Stimulated activated naive CD4-positive, alpha-beta T cell treated with Interleukin-2 at 50 U/mL for 16 hours (primary cell): Measurements from ENCODE around the gene ZFP90.
"Not testable (repeated sequence)": the region's sequence is repeated elsewhere in the genome, so short reads cannot be mapped to it uniquely, and the experiment has no call there.

Experiments
- DNase-seq: peaks from one replicate; lab custom pipeline; 2025; lab: John Stamatoyannopoulos, UW

Gene ZFP90

DNA sequence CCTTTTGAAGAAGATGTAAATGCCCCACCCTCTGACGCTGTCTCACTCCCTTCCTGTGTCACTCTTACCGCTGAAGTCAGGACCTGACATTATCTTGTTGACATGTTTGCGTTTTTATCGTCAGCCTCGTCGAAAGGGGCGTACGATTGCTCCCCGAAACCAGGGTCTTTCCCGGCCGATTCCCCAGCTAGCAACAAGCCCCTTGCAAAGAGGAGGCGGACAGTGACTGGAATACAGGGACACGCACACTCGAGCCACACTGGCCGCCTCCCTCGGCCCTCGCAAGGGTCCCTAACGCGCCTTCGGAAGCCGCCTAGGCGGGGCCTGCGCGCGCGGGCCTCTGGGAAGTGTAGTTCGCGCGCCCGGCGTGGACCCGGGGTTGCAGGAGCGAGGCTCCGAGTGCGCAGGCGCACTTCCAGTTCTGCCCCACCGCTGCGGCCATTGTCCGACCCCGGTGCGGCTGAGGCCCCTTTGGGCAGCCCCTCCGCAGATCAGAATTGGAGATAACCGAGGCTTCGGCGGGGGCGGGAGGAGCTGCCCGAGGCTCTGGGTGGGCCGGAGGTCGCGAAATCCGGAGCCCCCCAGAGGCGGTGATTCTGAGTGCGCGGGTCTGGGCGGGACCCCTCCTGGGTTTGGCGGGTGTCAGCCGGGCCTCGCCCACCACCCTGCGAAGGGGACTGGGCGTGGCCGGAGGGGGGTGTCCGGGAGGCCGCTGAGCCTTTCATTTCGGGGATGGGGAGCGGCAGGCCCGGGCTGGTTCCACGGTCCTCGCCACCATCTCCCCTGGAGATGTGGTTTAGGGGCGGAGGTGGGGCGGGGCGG is at the start of gene ZFP90:
Gene ZFP90 (plus strand): TSS at position 412 of the 822 bp plus-strand sequence. CDS start 502 bp downstream, outside the sequence.
- DNase-seq: peak; percentile 78

DNA sequence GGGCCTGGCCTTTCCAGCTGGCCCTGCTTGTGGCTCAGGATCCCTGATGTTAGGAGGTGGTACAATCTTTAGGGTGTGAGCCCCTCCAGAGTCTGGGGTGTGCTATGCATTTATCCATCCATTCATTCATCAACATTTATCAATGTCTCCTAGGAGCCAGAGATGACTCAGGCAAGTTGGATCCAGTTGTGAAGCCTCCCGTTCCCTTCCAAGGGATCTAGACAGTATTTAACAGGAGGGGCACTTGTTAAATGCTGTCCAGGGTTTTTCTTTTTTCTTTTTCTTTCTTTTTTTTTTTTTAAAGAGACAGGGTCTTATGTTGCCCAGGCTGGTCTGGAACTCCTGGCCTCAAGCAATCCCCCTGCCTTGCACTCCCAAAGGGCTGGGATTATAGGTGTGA is 48.7 kb upstream of the ZFP90 start:
- DNase-seq: no peak

DNA sequence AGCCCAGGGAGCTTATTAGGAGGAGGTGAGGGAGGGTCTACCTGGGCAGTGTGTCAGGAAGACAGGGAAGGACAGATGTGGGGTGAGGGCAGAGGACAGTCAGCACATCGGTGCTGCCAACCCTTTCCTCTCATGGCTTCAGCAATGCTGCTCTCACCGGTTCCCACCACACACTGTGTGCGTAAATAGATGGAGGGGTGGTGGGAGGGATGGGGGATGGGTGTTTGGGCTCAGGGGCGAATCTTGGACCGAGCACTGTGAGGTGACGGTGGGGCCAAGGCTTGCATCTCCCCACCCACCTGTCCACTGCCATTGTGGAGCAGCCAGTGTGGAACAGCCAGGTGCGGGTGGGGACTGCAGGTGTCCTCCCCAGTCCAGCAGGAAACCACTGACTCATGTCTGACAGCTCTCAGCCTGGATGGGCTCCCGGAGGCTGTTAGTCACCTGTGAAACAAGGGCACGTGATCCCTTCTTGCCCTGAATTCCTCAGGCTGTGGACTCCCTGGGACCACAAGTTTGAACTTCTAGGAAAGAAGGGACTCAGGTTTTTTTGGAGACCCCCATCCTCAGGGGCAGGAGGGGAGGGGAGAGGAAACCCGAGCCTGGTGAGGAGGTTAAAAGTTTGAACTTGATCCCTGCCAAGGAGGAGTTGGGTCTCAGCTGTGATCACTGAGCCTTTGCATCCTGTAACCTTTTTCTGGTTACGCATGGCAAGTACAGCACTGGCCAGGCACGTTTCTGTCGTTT is 48.1 kb upstream of the ZFP90 start:
- DNase-seq: no peak

DNA sequence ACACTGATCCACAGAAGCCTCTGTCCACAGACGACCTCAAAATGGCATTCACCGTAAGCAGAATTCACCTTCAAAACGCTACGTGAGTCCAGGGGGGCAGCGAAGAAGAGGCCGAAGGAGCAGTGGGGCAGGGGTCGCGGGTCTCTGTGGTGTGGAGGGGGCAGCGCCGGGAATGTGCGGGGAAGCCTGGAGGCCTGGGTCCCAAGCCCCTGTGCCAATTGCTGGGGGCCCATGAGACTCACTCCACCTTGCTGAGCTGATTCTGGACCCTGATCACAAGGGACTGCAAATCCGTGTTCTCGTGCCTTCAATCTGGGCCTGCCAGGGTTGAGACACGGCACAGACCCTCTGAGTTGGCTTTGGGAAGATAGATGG is 47.5 kb upstream of the ZFP90 start:
- no peak for DNase-seq

DNA sequence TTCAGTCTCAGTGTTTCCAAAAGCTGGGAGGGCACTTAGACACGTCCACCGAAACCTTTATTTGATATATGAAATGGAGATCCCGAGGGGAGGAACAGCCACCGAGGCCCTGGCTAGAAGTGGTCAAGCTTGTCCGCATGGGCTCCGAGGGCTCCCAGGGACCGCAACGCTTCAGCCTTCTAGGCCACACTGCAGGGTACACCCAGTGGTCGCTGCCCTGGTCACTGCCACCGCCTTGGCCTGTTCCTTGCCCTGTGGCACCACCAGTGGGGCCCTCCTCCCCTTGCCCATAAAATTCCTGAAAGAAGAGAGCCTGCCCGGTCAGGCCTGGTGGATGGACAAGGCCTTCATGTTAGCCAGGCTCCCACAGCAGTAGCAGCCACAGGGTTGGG is 46.9 kb upstream of the ZFP90 start:
- DNase-seq: no peak

DNA sequence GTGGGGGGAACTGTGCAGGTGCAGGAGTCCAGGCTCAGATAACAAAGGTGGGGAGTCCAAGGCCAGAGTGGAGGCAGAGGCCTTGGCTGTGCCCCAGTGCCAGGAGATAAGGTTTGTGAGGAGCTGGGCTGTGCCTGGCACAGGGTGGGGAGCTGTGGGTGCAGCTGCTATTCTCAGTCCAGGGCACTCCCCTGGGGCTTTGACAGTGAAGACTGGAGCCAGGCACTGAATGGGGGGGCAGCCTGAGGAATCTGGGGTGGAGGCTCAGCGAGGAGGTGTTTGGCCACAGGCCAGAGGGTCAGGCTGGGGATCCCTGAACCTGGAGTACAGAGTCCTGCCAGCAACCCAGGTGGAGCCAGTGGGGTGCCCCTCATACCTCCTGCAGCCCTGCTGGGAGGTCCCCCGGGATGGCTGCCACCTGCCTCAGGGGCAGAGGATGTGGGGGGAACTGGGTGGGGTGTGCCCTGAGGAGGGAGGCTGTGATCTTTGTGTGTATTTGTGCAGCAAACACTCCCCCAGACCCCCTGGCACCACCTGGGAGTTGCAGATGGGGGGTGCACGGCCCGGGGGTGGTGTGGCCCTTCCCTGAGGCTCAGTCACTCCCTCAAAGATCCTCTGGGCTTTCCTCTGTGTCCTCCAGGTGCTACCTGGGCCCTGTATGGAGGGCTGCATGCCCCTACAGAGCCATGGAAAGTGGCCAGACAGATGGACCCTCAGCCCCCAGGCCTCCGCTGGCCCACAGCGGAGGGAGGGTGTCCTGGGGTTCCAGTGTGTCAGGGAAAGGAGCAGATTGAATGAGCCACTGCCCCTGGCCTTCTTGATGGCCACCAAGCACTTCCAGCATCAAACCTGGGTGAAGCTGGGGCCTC is 46.3 kb upstream of the ZFP90 start:
- DNase-seq: no peak

DNA sequence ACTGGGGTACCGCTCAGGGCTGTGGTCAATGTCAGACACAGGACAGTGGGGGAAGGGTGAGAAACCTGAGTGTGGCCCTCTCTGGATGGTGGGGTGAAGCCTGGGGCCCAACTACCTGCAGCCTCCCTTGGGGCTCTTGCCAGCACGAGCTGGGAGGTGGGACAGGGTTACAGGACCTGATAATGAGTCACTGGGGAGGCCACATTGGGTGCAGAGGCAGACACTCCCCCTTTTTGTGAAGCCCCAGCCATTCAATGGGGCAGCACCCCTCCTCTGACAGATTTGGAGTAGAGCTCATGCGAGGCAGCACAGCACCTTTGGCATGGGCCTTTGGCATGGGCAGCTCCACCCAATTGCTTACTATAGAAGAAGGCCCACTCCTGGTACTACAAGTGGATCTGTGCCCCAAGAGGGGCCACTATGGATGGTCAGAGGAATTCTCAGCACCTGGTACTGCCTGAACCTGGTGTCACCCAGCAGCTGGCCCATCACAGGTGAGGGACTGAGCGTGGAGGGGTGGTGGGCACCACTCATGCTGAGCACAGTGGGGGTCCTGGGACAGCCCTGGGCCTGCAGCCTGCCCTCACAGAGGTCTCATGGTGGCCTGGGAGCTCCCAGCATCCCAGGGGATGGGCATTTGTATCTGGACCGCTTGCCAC is 45.5 kb upstream of the ZFP90 start:
- no peak for DNase-seq

DNA sequence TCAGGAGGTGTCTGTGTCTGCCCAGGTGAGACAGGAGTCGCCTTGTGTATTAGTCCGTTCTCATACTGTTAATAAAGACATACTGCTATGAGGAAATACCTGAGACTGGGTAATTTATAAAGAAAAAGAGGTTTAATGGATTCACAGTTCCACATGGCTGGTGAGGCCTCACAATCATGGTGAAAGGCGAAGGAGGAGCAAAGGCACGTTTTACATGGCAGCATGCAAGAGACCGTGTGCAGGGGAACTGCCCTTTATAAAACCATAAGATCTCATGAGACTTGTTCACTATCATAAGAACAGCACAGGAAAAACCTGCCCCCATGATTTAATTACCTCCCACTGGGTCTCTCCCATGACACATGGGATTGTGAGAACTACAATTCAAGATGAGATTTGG is 44.8 kb upstream of the ZFP90 start:
- DNase-seq: not testable (repeated sequence)

DNA sequence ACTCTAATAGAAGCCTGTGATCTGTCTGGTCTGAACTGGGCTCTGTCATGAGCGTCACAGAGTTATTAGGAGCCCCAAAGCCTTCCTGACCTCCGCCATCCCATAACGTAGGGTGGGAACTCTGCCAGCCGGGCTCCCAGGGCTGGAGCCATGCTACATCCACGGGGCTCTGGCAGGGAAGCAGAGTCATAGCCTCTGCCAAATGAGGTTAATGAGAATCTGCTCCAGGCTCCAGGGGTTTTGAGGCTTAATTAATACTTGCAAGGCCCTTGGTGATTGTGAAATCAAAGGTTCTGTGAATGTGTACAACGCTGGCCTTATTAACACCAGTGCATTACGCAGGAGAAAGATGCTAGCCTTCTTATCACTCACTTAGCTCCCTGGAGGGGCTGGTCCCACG is 42.4 kb upstream of the ZFP90 start:
- no peak for DNase-seq

DNA sequence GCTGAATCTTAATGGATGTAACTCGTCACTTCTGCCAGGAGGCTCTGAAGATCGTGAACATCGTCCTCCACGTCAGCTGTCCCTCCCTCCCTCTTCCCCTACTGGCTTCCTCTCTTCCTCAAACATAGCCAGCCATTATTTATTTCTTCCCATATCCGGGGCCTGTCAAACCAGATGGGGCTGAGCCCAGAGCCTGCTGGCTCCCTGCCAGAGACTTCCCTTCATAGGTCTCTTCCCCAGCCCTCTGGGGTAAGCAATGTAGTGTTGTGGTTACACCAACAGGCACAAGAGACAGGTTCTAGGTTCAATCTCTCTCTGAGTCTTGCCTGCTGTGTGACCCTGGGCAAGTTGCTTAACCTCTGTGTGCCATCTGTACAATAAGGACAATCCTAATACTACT is 40.1 kb upstream of the ZFP90 start:
- no peak for DNase-seq

DNA sequence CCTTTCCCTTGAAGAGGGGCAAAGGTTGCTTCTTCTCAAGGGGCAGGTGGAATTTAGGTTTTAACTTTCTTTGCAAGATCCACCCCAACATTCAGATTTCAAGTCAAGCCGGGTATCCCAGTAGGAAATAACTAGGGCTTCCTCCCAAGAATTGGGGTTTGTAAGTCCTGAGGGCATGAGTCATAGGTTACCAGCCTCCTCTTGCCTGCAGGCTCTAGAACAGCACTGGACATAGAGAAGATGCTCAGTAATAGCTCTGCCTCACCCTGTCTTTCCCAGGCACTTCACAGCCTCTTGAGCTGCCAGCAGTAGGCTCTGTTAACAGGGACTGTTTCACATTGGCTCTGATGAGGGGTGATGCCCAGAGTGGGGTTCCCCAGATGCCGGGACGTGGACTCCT is 35.8 kb upstream of the ZFP90 start:
- DNase-seq: no peak

DNA sequence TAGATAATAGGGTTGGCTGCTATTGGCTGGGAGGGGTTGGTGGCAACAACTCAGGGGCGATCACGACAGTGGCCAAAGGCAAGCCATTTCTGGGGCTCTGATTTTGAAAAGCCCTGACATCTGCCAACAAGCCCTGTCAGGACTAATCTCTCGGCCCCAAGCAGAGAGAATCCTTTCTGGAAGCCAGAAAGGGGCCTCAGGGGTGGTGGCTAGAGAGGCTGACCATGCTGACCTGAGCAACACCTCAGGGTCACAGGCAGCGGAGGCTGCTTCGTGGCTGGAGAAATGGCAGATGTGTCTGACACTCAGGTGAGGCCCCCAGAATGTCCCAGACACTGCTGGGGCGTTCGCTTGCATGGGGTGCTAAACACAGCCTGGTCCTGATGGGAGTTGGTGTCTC is 35.0 kb upstream of the ZFP90 start:
- DNase-seq: no peak

DNA sequence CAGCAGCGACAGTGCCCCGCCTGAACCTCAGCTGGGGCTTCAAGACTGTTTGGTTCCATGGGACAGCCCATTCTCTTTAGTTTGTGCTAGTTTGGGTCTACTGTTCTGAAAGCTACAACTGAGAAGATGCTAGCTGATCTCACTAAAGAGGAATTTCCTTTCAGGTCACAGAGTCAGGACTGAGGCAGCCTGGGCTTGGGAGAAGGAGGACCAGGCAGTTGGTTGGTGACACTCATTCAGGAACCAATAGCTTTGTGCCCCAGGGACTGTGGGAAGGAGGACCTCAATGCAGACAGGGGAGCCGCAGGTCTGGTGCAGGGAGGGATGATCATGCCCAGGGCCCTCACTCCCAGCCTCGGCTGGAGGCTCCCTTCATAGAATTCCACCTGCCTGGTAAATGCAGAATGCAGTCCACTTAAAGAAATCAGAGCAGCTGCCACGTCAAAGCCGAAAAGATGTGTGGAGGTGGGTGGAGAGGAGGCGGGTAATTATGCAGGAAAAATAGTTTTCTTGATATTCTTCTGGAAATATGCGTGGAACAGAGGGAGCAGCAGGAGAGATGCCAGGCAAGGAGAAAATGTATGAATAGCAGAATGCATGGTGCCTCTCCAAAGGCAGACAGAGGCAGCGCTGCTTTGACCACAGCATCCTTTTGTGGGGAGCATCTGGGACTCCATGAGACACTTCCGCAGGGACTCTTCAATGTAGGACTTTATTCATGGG is 32.6 kb upstream of the ZFP90 start:
- no peak for DNase-seq

DNA sequence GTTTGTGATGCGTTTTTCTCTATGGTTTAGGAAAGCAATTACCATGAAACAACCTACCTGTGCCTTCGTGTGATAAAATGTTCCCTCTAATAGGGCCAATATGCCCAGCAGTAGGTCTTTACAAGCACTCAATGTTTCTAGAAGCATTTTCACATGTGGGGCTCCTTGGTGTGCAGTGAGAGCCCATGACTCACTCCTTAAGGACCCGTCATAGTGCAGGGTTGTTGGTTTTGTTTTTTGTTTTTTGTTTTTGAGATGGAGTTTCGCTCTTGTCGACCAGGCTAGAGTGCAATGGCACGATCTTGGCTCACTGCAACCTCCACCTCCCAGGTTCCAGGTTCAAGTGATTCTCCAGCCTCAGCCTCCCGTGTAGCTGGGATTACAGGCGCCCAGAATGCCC is 31.1 kb upstream of the ZFP90 start:
- no peak for DNase-seq

DNA sequence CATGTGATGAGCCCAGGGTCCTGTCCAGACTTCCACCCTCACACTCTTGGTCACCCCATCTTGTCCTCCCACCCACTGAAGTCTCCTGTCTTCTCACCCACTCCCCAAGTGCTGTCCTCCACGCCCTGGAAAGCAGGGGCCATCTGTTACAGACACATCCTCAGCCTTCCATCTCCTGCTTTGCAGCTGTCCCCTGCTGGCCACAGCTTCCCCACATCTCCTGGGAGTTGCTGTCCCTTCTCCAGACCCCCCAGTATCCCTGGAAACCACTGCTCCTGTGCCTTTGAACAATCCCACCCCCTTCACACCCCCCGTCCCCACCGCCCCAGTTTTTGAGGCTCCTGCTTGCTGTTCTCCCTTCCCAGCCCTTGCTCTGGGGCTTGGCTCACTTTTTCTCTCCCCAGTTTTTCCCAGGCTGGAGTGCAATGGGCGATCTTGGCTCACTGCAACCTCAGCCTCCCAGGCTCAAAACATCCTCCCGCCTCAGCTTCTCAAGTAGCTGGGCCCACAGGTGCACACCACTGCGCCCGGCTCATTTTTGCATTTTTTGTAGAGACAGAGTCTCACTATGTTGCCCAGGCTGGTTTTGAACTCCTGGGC is 30.4 kb upstream of the ZFP90 start:
- no peak for DNase-seq

DNA sequence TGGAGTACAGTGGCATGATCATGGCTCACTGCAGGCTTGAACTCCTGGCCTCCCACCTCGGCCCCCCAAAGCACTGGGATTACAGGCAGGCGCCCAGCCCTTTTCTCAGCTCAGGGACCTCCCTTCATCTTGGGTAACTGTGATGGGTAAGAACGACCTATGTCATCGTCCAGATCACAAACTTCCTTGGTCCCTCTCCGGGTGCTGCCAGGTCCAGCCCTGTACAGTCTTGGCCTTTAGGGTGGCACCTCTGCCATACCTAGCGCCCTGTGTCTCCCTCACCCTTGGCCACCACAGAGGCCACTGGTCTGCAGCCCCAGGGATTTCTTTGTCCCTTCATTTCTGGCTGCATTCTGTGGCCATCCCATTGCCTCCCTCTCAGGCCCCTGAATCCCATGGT is 29.7 kb upstream of the ZFP90 start:
- no peak for DNase-seq

DNA sequence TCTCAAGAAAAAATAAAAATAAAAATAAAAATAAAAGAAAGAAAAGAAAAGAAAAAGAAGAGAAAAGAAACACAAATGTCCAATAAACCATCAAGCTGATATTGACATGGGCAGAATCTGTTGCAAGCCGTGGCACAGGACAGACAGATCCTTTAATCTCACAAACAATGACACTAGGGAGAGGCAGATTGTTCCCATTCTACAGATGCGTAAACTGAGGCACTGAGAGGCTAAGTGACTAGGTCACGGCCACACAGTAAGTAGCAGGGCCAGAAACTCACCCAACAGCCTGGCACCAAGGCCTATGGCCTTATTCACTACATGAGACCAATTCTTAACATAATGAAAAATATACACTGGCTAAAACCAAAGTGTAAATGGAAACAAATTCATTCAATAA is 28.3 kb upstream of the ZFP90 start:
- no peak for DNase-seq

DNA sequence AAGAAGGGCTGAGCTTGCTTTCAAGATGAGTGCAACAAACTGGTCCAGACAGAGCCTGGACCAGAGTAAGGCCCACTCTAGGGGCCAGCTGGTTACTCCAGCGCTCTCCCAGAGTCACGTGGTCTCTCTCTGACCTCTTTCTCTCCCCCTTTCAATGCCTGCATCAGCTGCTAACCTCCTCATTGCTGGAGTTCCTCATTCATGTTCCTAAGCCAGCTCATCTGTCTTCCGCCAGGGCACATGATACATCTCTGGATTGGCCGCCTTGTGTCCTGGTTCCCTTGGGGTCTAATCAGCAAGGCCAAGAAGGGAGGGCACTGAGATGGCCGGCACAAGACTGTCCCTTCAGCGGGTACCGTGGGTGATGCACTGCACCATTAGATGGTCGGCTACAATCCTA is 26.9 kb upstream of the ZFP90 start:
- DNase-seq: no peak

DNA sequence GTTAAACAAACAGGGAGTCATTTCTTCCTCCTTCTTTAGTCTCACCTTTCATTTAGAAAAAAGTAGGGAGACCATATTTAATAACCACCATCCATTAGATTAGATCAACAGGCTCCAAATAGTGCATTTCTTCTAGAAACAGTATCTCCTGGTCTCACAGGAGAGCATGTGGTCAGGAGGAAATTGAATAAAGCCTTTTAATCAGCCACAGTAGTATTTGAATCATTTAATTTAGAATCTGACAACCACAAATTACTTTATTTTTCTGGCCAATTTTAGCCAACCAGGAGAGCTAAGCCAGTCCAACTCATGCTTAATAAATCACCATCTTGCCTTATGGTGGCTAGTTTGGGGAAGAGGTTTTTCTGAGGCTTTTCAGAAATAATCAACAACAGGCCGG is 26.3 kb upstream of the ZFP90 start:
- DNase-seq: no peak

DNA sequence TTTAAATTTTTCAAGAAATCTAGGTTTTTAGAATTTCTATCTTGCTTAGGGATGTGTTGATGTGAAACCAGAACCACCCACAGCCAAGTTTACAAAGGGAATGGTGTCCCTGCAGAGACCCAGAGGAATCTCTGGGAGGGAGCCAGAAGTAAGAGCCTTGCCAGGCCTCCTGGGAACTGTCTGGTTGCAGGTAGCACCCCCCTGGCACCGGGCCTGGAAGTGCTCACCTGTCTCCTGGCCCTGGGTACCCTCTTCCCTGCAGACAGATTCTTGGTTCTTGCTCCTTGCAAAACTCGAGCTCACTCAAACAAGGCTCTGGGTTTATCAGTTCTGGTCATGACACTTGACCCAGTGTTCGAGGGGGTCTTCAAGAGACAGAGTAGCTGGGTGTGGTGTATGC is 24.6 kb upstream of the ZFP90 start:
- no peak for DNase-seq

DNA sequence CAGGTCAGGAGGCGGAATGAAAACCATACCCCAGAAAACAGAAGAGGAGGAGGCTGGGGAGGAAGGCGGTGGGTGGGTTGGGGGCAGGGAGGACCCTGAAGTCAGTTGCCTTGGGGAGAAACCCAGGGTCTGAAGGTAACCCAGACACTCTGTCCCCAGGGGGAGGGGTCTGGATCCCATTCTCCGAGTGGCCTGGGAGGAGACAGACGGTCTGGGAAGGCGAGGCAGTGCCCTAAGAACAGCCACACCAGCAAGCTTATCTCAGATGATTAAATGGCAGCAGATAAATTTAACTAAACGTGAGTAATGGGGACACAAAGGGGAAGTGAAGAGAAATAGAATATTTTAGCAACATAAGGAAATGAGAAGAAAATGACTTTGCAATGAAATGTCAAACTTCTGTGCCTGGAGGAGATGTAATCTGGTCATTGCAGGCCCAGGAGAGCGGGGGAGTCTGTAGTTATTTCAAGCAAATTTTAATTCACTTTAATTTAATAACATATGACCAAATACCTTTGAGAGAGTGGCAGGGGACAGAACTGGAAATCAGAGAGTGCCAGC is 21.4 kb upstream of the ZFP90 start:
- no peak for DNase-seq
